ENCODE data around the gene PTGER3.
"Not testable (repeated sequence)": the region's sequence is repeated elsewhere in the genome, so short reads cannot be mapped to it uniquely, and the experiment has no call there.

- not testable (repeated sequence) for TF ChIP-seq ATF7 (IDR thresholded peaks at IDR 0.05; ENCODE audit: low read depth); CTCF (IDR thresholded peaks at IDR 0.05 in 2 of 3, conservative IDR thresholded peaks at IDR 0.05 in 1 of 3; ENCODE audit: control insufficient read depth in 2 of 3, extremely low read depth in 1 of 3, insufficient read depth in 1 of 3, low read depth in 3 of 3, low read length in 3 of 3); REST (IDR thresholded peaks at IDR 0.05; ENCODE audit: low read depth, low read length); IRF3 (IDR thresholded peaks at IDR 0.05); SMC3 (IDR thresholded peaks at IDR 0.05; ENCODE audit: borderline replicate concordance, low read length); POLR2A (IDR thresholded peaks at IDR 0.05; ENCODE audit: low read depth, low read length); TCF7 (IDR thresholded peaks at IDR 0.05; ENCODE audit: borderline replicate concordance)
Measured at GRCh38 chr1:70985776-70986225, 61.8 kb downstream of the PTGER3 start.

All from GM12878 (cell line).